Retinal pigment epithelial cell (primary cell): ENCODE measurements around the gene FAM241B.

Source experiments
- DNase-seq: peaks from one replicate; pipeline ENCODE4 v3.0.0-alpha.2; 2010; ENCODE audit warnings: low read depth
- H3K4me3 ChIP-seq: 2 replicates; pipeline ENCODE4 v1.5.1; 2011; ENCODE audit warnings: mild to moderate bottlenecking, low read length, control low read depth, moderate library complexity
- TF ChIP-seq, protein P1 (sequence below): conservative IDR thresholded peaks from 2 replicates; pipeline ENCODE4 v1.5.1; 2011; ENCODE audit warnings: low read depth, low read length, control low read depth, inconsistent platforms

Gene FAM241B

DNA sequence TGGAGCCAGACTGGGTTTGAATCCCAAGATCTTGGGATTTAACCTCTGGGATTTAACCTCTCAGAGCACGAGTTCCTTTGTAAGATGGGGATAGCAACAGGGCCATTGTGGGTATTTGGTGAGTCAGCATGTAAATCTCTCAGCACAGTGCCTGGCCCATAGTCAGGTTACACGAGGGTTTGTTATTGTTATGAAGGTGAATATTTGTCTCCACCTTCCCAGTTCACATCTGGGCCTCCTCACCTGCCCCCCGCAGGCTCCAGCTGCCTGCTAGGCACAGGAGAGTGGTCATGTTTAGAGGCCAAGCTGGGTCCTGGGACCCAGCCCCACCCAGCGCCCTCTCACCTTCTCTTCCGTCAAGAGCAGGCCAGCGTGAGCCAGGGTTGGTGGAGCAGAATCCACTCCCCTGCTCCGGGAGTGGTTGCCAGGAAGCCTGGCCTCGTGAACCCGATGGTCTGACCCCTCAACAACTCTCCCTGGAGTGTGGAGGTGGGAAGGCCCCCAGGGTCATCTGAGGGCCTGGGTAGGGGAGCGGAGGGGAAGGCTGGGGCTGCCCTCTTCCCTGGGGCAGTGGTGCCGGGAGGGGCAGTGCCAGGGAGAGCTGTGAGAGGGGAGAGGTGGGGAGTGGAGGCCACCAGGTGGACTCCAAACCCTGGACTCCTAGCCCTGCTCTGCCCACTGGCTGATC lies 26.0 kb downstream of the FAM241B start:
- TF ChIP-seq, protein P1, sequence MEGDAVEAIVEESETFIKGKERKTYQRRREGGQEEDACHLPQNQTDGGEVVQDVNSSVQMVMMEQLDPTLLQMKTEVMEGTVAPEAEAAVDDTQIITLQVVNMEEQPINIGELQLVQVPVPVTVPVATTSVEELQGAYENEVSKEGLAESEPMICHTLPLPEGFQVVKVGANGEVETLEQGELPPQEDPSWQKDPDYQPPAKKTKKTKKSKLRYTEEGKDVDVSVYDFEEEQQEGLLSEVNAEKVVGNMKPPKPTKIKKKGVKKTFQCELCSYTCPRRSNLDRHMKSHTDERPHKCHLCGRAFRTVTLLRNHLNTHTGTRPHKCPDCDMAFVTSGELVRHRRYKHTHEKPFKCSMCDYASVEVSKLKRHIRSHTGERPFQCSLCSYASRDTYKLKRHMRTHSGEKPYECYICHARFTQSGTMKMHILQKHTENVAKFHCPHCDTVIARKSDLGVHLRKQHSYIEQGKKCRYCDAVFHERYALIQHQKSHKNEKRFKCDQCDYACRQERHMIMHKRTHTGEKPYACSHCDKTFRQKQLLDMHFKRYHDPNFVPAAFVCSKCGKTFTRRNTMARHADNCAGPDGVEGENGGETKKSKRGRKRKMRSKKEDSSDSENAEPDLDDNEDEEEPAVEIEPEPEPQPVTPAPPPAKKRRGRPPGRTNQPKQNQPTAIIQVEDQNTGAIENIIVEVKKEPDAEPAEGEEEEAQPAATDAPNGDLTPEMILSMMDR: no peak
- no peak overlapping the region for H3K4me3 ChIP-seq
- DNase-seq: peak; percentile 25

DNA sequence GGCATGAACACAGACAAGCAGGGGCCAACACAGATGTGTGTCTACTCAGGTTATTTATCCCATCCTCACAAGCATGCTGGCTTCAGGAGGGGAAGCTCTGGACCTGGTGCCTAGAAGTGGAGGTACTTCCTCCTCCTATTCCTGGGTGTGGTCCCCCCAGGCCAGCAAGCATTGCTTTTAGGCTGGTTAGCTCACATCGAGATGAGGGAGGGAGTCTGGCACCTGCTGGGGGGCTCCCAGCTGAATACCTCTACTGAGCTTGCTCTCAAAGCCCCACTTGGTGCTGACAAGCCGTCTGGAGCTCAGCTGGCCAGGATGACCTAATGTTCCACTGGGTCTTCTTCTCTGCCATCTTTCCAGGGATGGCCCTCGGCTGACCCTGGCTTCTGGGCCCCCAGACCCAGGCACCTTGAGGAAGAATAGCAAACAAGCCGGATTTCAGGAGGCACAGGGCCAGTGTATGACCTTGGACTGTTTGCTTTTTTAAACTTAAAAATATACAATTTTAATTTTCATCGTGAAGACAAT lies 26.8 kb downstream of the FAM241B start:
- no peak overlapping the region for H3K4me3 ChIP-seq
- no peak for DNase-seq
- TF ChIP-seq, protein P1: no peak

DNA sequence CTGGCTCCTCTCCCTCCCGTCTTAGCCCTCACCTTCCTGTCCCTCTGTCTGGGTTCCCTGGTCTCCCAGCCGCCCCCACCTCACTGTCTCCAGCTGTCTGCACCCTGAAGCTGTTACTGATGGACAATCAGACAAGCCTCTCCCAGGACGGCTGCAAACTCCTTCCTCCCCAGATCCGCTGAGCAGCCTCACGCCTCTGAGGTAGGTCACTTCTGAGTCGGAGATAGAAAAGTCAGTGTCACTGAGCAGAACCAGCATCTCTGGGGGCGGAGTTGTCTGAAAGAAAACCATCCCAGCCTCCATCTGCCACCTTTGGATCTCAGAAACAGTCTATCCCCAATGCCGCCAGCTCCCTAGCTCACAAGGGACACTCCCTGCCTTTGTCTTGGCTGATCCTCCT lies 27.4 kb downstream of the FAM241B start:
- TF ChIP-seq, protein P1: no peak
- DNase-seq: no peak
- no peak overlapping the region for H3K4me3 ChIP-seq

DNA sequence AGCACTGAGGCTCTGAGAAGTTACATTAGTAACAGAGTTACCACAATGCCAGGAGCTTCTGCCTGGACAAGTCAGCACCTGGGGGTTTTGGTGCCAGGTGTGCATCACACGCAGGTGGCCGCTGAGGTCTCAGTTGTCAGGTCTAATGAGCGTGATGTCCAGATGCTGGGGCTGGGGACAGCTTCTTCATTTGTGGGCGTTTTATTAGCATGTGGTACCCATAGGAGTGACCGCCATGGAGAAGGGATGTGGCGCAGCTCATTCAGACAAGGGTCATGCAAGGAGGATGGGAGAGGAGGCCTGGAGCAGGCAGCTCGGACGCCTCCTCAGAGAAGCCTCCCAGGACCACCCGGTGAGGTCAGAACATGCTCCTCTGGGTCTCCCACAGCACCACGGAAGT lies 27.8 kb downstream of the FAM241B start:
- no peak for DNase-seq
- no peak overlapping the region for H3K4me3 ChIP-seq
- TF ChIP-seq, protein P1: no peak

DNA sequence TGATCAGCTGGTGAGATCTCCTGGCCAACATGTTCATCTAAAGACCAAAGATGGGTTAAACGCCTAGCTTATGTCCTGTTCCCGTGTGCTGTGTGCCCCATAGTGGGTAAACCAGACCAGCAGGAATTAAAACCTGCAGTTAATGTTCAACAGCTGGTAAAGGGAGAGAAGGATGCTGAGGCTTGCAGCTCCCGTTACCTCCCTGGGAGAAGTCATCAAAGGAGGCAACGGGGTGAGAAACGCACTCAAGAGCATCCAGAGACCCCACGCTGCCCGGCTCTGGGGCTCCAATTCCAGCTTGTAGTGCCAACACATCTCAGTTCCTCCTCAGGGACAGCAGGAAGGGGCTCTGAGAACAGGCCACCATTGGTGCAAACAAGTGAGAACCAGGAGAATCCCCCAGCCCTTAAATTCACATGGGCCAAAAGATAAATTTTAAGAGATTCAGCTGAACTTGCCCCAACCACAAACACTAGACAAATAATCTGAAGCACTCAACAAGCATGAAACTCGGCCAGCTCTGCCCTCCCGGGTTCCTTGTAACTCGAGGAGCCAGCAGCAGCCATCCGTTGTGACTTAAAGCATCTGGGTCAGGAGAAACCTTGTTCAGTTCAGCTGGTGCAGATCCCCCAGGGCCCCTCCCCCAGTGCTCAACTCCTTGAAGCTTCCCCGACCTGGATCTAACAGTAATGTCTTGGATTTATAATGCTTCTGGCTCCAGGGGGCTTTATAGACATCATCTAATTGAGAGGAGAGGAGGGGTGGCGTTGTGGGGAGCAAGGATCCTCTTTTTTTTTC lies 29.4 kb downstream of the FAM241B start:
- DNase-seq: no peak
- TF ChIP-seq, protein P1: no peak

DNA sequence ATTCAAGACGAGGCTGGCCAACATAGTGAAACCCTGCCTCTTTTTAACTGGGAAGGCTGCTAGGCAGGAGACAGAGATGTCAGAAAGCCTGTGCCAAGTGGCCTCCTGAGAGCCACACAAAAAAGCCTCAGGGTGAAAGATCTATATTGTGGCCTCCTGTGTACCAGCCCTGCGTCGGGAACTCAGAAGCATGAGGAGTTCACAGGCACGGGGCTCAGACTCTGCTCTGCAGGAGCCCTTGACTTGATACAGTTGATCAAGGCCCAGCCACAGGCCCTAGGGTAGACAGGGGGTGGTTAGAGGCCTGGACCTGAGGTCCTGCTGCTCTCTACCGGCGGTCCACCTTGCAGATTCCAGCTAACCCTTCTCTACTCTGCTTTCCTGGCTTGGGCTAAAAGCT lies 30.2 kb downstream of the FAM241B start:
- no peak for DNase-seq
- TF ChIP-seq, protein P1: no peak
- H3K4me3 ChIP-seq: no peak overlapping the region

More for the DNA sequence above, 29.4 kb downstream of the FAM241B start:
- no peak overlapping the region for H3K4me3 ChIP-seq
